ENCODE measurements around the gene PLTP. TPM values are rescaled to one million over a fixed set of nuclear protein-coding genes. Genes with fewer than 3 reads are reported as not detected.

Gene PLTP
- total and polyA plus RNA-seq, 2 of the 13 experiments (the other 11 are each of a cell fraction or from before 2014, with no cell fraction given), result 16.9 to 28.6 TPM

- TF ChIP-seq, protein P1, sequence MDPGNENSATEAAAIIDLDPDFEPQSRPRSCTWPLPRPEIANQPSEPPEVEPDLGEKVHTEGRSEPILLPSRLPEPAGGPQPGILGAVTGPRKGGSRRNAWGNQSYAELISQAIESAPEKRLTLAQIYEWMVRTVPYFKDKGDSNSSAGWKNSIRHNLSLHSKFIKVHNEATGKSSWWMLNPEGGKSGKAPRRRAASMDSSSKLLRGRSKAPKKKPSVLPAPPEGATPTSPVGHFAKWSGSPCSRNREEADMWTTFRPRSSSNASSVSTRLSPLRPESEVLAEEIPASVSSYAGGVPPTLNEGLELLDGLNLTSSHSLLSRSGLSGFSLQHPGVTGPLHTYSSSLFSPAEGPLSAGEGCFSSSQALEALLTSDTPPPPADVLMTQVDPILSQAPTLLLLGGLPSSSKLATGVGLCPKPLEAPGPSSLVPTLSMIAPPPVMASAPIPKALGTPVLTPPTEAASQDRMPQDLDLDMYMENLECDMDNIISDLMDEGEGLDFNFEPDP (CRISPR knock-in tag; conservative IDR thresholded peaks at IDR 0.05), result no peak
- TF ChIP-seq ZNF709 (CRISPR knock-in tag; IDR thresholded peaks at IDR 0.05) (0 out of 2 replicates have a peak, but pooled peaks have one; percentile 2), GFI1 (CRISPR knock-in tag; IDR thresholded peaks at IDR 0.05; ENCODE audit: borderline replicate concordance) (peak; percentile 72; the same call in 1 of the 2 replicates), ZNF552 (CRISPR knock-in tag; IDR thresholded peaks at IDR 0.05; ENCODE audit: borderline replicate concordance) (no peak), ZNF629 (CRISPR knock-in tag; conservative IDR thresholded peaks at IDR 0.05) (no peak), ZXDC (CRISPR knock-in tag; IDR thresholded peaks at IDR 0.05) (no peak), ZNF20 (CRISPR knock-in tag; IDR thresholded peaks at IDR 0.05) (0 out of 2 replicates have a peak, but pooled peaks have one; percentile 13), CBFB (CRISPR knock-in tag; IDR thresholded peaks at IDR 0.05) (no peak), HNF1A (IDR thresholded peaks at IDR 0.05; ENCODE audit: low read depth) (no peak), HNF1A (CRISPR knock-in tag; IDR thresholded peaks at IDR 0.05; ENCODE audit: borderline replicate concordance) (no peak), HNRNPH1 (optimal IDR thresholded peaks at IDR 0.05; ENCODE audit: low read depth, low read length) (no peak), HNRNPLL (IDR thresholded peaks at IDR 0.05; ENCODE audit: low read depth, low read length, poor library complexity, severe bottlenecking) (no peak), CTCF (CRISPR knock-in tag; IDR thresholded peaks at IDR 0.05) (no peak), ZNF879 (CRISPR knock-in tag; IDR thresholded peaks at IDR 0.05) (no peak), REPIN1 (CRISPR knock-in tag; IDR thresholded peaks at IDR 0.05; ENCODE audit: borderline replicate concordance, low read depth) (no peak)
- TF ChIP-seq, protein P2, sequence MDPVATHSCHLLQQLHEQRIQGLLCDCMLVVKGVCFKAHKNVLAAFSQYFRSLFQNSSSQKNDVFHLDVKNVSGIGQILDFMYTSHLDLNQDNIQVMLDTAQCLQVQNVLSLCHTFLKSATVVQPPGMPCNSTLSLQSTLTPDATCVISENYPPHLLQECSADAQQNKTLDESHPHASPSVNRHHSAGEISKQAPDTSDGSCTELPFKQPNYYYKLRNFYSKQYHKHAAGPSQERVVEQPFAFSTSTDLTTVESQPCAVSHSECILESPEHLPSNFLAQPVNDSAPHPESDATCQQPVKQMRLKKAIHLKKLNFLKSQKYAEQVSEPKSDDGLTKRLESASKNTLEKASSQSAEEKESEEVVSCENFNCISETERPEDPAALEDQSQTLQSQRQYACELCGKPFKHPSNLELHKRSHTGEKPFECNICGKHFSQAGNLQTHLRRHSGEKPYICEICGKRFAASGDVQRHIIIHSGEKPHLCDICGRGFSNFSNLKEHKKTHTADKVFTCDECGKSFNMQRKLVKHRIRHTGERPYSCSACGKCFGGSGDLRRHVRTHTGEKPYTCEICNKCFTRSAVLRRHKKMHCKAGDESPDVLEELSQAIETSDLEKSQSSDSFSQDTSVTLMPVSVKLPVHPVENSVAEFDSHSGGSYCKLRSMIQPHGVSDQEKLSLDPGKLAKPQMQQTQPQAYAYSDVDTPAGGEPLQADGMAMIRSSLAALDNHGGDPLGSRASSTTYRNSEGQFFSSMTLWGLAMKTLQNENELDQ (CRISPR knock-in tag; IDR thresholded peaks at IDR 0.05; ENCODE audit: borderline replicate concordance), result no peak
These were observed 23.6 kb upstream of the PLTP start (continued) for GRCh38 chr20:45935416-45936046.

Data from HepG2 (cell line).